Putamen (tissue), 1 donor: ENCODE results near the gene MINDY4.

Experiments
- DNase-seq: peaks from one replicate; pipeline ENCODE4 v3.0.0-alpha.2; 2016; ENCODE audit warnings: low spot score

Gene MINDY4

GRCh38 chr7:30930621-30931020 lies 159.4 kb downstream of the MINDY4 start:
- no peak for DNase-seq

DNA sequence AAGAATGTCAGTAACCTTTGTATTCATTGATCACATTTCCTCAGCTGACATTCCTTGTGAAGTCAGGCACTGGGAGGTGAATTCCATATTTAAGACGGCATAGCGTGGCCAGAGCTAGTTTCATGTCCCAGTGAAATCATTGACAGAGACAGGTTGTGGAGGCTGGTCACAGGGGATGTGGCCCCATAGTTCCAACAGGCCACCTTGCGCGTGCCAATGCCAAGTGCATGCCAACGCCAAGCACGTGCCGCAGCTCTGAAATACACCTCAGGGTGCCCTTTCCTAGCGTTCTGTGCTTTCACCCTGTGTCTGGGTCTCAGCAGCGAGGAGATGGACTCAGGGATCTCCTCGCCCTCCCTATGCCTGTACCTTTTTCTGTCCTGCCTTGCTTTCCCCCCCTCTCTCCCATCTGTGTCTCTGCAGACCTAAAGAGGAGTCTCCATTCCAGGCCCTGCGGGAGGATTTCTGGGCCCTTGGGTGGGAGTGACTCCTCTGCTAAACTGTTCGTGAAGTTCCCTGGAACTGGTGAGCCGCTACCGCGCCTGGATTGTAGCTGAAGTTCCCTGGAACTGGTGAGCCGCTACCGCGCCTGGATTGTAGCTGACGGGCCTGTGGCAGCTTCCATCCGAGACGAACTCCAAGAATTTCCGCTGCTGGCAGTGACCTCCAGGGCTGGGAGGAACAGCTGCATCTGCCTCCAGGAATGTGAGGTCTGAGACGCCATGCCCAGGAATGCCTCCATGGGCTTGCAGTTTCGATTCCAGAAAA lies 160.1 kb downstream of the MINDY4 start:
- DNase-seq, result no peak

GRCh38 chr7:30931929-30932540 lies 160.8 kb downstream of the MINDY4 start:
- no peak for DNase-seq

DNA sequence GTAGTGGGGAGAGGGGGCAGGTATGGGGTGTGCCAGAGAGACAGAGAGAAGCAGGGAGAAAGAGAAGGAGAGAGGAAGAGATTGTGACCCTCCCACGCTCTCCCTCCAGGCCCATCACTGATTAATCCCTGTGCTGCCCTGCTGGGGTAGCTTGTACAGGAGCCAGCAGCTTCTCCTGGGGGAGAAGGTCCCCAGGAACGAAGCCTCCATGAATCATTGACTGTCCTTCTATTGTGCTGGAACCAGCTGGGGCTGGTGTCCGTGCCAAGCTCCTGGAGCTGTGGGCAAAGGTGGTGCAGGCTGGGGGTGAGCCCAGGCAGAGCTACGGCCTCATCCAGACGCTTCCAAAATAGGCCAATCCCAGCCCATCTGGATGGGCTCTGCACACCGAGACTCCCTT lies 161.3 kb downstream of the MINDY4 start:
- DNase-seq, result no peak

- no peak for DNase-seq
Measured at GRCh38 chr7:30933124-30933974, 162.1 kb downstream of the MINDY4 start.

GRCh38 chr7:30934225-30934624 lies 163.0 kb downstream of the MINDY4 start:
- no peak for DNase-seq

- DNase-seq, result no peak
Measured at GRCh38 chr7:30934732-30935568, 163.7 kb downstream of the MINDY4 start.

- DNase-seq, result no peak
Measured at GRCh38 chr7:30935569-30935877, 164.3 kb downstream of the MINDY4 start.

DNA sequence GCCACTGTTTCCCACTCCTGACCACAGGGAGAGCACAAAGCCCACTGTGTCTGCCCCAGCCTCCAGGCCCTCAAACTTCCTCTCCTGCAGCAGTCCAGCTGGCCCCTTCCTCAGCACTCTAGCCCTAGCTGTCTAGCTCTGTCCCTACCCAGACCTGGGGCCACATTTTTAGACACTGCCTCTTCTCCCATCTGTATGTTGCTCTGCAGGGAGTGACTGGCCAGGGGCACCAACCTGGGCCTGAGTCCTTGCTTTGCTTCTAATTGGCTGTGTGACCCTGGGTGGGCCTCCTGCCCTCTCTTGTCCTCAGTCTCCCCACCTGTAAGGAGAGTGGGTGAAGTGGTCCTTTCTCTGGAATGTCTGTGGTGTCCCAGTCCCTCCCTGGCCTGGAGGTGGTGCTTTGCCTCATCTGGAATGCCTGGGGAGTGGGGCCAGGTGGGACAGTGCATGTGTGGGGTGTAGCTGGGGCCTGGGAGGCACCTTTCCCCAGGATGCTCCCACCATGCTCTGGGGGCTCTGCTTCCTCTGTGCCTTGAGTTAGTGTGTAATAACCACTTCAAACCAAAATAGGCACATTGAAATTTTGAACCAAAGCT lies 165.5 kb downstream of the MINDY4 start:
- no peak for DNase-seq

GRCh38 chr7:30937416-30937815 lies 166.2 kb downstream of the MINDY4 start:
- DNase-seq, result no peak

- DNase-seq, result peak; percentile 39
Measured at GRCh38 chr7:30938435-30939316, 167.5 kb downstream of the MINDY4 start.

- DNase-seq, result no peak
Measured at GRCh38 chr7:30941582-30942323, 170.5 kb downstream of the MINDY4 start.
